Immature natural killer cell (primary cell): ENCODE measurements around the gene GRIK2. TPM values are rescaled to one million over a fixed set of nuclear protein-coding genes. Genes with fewer than 3 reads are reported as not detected.

ENCODE experiments used
- DNase-seq, 3 donors: peaks; one replicate each; pipeline ENCODE4 v3.0.0; 2022; ENCODE audit warnings: mixed read lengths in 1 of 3
- H3K27ac Mint-ChIP-seq, 6 donors: one replicate each; pipeline ENCODE4 v1.8.0; 2020; ENCODE audit warnings: mixed read lengths in 6 of 6, mild to moderate bottlenecking in 5 of 6, inconsistent platforms in 4 of 6, moderate library complexity in 3 of 6
- H3K27me3 Mint-ChIP-seq, 3 donors: one replicate each; pipeline ENCODE4 v1.8.0; 2020 to 2021; ENCODE audit warnings: low read depth in 3 of 3, mild to moderate bottlenecking in 3 of 3, mixed read lengths in 3 of 3, moderate library complexity in 3 of 3, inconsistent platforms in 1 of 3
- H3K36me3 Mint-ChIP-seq, 3 donors: one replicate each; pipeline ENCODE4 v1.8.0; 2020; ENCODE audit warnings: mixed read lengths in 3 of 3, inconsistent platforms in 2 of 3, mild to moderate bottlenecking in 2 of 3
- H3K4me1 Mint-ChIP-seq, 2 donors: one replicate each; pipeline ENCODE4 v1.8.0; 2020; ENCODE audit warnings: inconsistent platforms in 2 of 2, mild to moderate bottlenecking in 2 of 2, mixed read lengths in 2 of 2, moderate library complexity in 1 of 2
- H3K4me3 Mint-ChIP-seq, 5 donors: one replicate each; pipeline ENCODE4 v1.8.0; 2020; ENCODE audit warnings: mild to moderate bottlenecking in 5 of 5, mixed read lengths in 5 of 5, inconsistent platforms in 3 of 5, moderate library complexity in 3 of 5
- H3K9me3 Mint-ChIP-seq, 6 donors: one replicate each; pipeline ENCODE4 v1.8.0; 2020; ENCODE audit warnings: mild to moderate bottlenecking in 6 of 6, mixed read lengths in 6 of 6, inconsistent platforms in 4 of 6, moderate library complexity in 3 of 6
- polyA plus RNA-seq, 3 donors: library from polyadenylated mRNA; unstranded; fragments of 300-500 nt; fragmentation: Illumina TruSeq; gene quantifications; one replicate each; pipeline ENCODE4 v1.2.3, GENCODE V29; 2021

GRIK2 gene
- polyA plus RNA-seq, 3 donors from 2014 or later, result not detected

DNA sequence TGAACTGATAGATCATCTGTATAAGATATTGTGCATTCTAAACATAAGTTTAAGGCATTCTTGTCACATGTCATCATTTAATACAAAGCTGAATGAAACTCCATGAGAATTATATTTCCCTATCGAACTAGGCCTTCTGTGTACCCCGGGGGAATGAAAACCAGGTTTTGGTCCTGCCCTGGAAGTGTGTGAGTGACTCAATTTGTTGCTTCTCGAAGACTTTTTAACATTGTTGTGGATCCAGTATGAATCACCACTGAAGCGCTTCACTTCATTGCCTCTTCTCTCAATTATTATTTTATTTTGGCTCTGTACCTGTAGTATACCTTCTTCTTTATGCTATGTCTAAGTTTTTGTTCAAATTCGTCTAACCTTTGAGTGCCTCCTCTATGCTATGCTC lies 150.8 kb downstream of the GRIK2 start:
- Mint-ChIP-seq H3K9me3 (peaks cover 2 to 49% (median 15%) of the 10 kb centered on the region in 6 donors), H3K27ac (no peak overlapping the region), H3K36me3 (no peaks in the 10 kb centered on the region), H3K27me3 (peaks cover 0 to 1% (median 0%) of the 10 kb centered on the region in 3 donors), H3K4me3 (no peak overlapping the region), H3K4me1 (no peaks in the 10 kb centered on the region)
- DNase-seq, result no peak

DNA sequence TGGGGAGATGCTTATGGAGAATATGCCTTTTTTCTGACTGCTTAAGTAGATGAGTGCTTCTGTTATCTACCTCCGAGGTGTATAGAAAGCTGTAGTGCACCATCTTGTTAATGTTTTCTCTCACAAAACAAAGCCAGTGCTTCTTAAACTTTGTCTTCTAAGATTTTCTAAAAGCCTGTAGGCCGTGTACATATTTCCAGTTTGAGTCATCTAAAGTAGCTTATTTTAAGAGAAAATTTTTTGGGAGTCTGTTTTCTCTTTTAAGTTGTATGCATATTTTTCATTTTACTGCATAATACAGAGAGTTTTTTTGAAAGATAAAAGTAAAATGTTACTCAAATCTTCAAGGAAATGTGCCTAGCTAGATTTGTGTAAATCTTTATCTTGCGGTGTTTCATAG lies 151.7 kb downstream of the GRIK2 start:
- Mint-ChIP-seq H3K4me1 (no peaks in the 10 kb centered on the region), H3K36me3 (no peaks in the 10 kb centered on the region), H3K27me3 (peaks cover 0 to 1% (median 0%) of the 10 kb centered on the region in 3 donors), H3K27ac (no peak overlapping the region), H3K4me3 (no peak overlapping the region), H3K9me3 (peaks cover 2 to 47% (median 15%) of the 10 kb centered on the region in 6 donors)
- no peak for DNase-seq

DNA sequence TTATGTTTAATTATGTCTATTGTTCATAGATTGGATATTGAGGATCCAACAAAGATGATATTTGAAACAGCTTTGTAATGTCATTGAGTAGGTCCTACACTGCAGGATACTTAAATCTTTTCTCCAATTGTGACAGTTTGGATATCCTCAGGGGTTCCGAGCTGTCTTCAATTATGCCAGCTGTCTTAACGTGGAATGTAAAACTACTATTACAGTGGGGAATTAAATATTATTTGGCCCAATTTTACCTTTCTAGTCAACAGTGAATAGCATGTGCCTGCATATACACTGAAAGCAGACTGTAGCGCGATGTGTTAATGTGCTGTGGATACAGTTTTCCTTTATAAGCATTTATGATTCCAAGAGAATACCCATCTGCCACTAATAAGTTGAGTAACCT lies 156.9 kb downstream of the GRIK2 start:
- no peak for DNase-seq
- H3K27me3 Mint-ChIP-seq, result peaks cover 0 to 1% (median 0%) of the 10 kb centered on the region in 3 donors
- no peak overlapping the region for H3K27ac Mint-ChIP-seq
- no peaks in the 10 kb centered on the region for H3K36me3 Mint-ChIP-seq
- H3K4me1 Mint-ChIP-seq, result no peaks in the 10 kb centered on the region
- peaks cover 2 to 39% (median 14%) of the 10 kb centered on the region in 6 donors for H3K9me3 Mint-ChIP-seq
- no peak overlapping the region for H3K4me3 Mint-ChIP-seq

DNA sequence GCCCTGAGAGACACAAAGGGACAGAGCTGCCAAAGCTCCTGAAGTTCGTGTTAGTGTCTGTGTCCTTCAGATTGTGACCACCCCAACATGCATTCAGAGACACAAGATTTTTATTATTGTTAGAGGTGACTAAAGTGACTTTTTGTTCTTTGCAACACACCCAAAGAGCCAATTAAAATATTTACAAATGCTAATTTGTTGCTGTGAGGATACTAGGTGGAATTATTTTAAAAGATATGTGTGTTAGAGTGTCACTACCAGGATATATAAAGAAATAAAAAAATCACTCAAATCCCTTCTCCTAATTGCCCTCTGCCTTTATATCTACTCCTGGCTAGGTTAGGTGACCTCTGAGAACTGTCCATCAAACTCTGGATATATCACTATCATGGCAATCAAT lies 160.7 kb downstream of the GRIK2 start:
- no peak for DNase-seq
- Mint-ChIP-seq H3K4me1 (no peaks in the 10 kb centered on the region), H3K27me3 (no peaks in the 10 kb centered on the region), H3K4me3 (no peak overlapping the region), H3K27ac (no peak overlapping the region), H3K36me3 (no peaks in the 10 kb centered on the region), H3K9me3 (peaks cover 4 to 37% (median 17%) of the 10 kb centered on the region in 6 donors)

DNA sequence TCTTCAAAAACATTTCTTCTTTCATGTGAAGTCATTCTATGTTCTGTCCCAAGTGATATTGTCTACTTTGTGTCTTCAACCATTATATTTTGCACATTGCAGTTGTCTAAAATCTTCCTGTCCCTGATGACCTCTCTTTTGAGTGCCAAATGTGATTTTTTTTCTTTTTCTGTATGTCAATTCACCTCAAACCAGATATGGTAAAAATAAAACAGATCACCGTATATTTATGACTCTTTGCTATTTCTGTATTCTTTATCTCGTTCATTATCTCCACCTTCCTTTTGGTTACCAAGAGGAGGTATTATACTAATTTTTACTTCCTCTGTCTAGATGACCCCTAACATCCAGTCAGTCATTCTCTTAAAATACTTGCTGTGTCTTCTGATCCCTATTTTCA lies 165.2 kb downstream of the GRIK2 start:
- Mint-ChIP-seq H3K36me3 (no peaks in the 10 kb centered on the region), H3K27me3 (no peaks in the 10 kb centered on the region), H3K4me3 (no peak overlapping the region), H3K9me3 (peaks cover 0 to 29% (median 21%) of the 10 kb centered on the region in 6 donors), H3K4me1 (no peaks in the 10 kb centered on the region), H3K27ac (no peak overlapping the region)
- no peak for DNase-seq

DNA sequence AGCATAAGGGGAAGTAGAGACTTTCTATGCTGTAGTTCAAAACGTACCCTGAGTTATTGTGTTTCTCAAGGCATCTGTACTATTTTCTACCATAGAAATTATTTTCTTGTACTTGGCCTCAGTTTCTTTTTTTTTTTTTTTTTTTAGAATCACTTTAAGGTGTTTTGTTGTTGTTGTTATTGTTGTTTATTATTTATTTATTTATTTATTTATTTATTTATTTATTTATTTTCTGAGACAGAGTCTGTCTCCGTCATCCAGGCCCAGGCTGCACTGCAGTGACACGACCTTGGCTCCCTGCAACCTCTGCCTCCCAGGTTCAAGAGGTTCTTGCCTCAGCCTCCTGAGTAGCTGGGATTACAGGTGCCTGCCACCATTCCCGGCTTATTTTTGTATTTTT lies 179.1 kb downstream of the GRIK2 start:
- Mint-ChIP-seq H3K4me3 (no peak overlapping the region), H3K4me1 (no peaks in the 10 kb centered on the region), H3K27me3 (peaks cover 0 to 3% (median 0%) of the 10 kb centered on the region in 3 donors), H3K36me3 (peaks cover 0 to 4% (median 0%) of the 10 kb centered on the region in 3 donors), H3K9me3 (peaks cover 0 to 22% (median 4%) of the 10 kb centered on the region in 6 donors), H3K27ac (no peak overlapping the region)
- no peak for DNase-seq

DNA sequence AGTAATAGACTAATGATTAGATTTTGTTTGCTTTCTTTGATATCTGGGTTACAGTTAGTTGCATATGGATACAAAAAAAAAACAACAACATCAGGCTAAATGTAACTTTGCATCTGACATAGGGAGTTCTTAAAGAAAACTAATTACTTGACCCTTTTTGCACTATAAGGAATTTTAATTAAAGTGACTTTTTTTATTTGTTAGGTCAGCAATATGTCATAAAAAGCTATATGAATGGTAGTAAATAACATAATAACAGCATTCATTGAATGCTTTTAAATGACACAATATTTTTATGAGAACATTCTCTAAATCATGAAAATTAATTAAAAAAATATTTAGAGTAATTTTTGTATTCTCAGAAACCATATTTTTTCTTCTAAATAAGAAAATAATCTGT lies 183.6 kb downstream of the GRIK2 start:
- H3K36me3 Mint-ChIP-seq, result peaks cover 0 to 4% (median 0%) of the 10 kb centered on the region in 3 donors
- peaks cover 0 to 3% (median 0%) of the 10 kb centered on the region in 3 donors for H3K27me3 Mint-ChIP-seq
- DNase-seq, result no peak
- no peak overlapping the region for H3K27ac Mint-ChIP-seq
- H3K4me3 Mint-ChIP-seq, result no peak overlapping the region
- peaks cover 3 to 31% (median 12%) of the 10 kb centered on the region in 6 donors for H3K9me3 Mint-ChIP-seq
- H3K4me1 Mint-ChIP-seq, result no peaks in the 10 kb centered on the region

DNA sequence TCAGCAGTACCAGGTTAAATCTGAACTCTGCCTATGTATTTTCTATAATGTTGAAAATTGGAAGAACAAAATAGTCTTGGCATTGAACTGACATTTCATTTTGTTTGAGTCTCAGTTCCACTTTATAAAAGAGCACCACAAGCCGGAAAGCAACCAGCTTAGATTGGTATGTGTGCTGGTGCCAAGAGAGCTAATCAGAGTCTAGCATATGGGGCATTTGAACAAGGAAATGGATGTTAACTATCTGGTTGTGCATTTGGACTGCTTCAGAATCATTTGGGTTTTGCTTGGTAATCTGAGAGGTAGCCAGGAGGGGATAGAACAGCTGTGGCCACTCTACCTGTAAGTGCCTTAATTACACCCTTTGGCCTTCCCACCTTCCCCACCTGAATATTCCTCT lies 184.8 kb downstream of the GRIK2 start:
- no peak overlapping the region for H3K27ac Mint-ChIP-seq
- peaks cover 3 to 25% (median 16%) of the 10 kb centered on the region in 6 donors for H3K9me3 Mint-ChIP-seq
- DNase-seq, result no peak
- H3K4me3 Mint-ChIP-seq, result no peak overlapping the region
- peaks cover 0 to 4% (median 0%) of the 10 kb centered on the region in 3 donors for H3K36me3 Mint-ChIP-seq
- H3K4me1 Mint-ChIP-seq, result no peaks in the 10 kb centered on the region
- H3K27me3 Mint-ChIP-seq, result peaks cover 0 to 3% (median 0%) of the 10 kb centered on the region in 3 donors

DNA sequence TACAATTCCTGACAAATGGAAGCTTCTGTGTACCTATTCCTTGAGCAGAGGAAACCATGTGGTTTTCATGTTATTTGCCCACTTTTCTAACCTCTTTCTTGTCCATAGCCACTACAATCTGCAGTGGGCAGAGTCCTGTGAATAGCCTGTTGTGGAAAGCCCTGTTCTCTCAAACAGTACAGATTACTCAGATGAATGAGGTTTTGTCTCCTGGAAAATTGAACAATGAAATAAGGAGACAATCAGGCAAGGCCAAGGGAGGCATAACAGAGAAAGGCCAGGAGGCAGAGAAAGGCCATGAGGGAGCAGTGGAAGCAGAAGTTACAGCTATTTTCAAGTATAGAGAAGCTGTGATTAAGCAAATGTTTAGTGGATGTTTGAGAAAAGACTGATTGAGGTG lies 189.3 kb downstream of the GRIK2 start:
- Mint-ChIP-seq H3K27ac (no peak overlapping the region), H3K4me3 (no peak overlapping the region), H3K27me3 (peaks cover 0 to 1% (median 0%) of the 10 kb centered on the region in 3 donors), H3K9me3 (peaks cover 5 to 27% (median 23%) of the 10 kb centered on the region in 6 donors), H3K4me1 (no peaks in the 10 kb centered on the region), H3K36me3 (peaks cover 0 to 4% (median 0%) of the 10 kb centered on the region in 3 donors)
- no peak for DNase-seq

DNA sequence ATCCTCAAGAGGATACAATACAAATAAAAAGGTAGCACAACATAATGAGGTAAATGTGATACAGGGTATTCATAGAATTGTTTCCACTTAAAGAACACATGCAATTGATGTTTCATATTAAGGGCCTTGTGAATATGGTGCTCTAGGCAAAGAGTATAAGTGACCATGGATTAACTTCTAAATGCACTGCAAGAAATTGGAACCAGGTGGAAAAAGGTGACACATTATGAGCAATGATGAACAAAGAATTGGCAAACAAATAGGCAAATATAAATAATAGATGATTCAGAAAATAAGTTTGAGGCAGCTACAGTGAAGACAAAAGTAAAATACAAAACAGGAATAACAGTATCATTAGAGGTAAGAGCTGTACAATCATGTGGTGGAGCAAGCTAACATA lies 192.0 kb downstream of the GRIK2 start:
- peaks cover 0 to 4% (median 0%) of the 10 kb centered on the region in 3 donors for H3K36me3 Mint-ChIP-seq
- no peak for DNase-seq
- H3K4me3 Mint-ChIP-seq, result no peak overlapping the region
- H3K9me3 Mint-ChIP-seq, result peaks cover 7 to 27% (median 13%) of the 10 kb centered on the region in 6 donors
- no peaks in the 10 kb centered on the region for H3K4me1 Mint-ChIP-seq
- H3K27ac Mint-ChIP-seq, result no peak overlapping the region
- H3K27me3 Mint-ChIP-seq, result no peaks in the 10 kb centered on the region

DNA sequence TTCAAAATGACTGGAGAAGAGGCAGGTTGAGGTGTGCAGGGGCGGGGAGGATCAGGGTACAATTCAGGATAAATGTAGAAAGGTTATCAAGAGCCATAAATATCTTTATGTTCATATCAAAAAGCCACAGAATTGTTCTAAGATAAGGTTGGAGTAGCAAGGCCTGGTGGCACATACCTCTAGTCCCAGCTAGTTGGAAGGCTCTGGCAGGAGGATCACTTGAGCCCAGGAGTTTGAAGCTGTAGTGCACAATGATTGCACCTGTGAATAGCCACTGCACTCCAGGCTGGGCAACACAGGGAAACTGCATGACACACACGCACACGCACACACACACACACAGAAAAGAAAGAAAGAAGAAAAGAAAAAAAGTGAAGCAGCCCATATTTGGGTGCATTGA lies 194.8 kb downstream of the GRIK2 start:
- Mint-ChIP-seq H3K27ac (no peak overlapping the region), H3K9me3 (peaks cover 0 to 29% (median 10%) of the 10 kb centered on the region in 6 donors), H3K27me3 (no peaks in the 10 kb centered on the region), H3K4me3 (no peak overlapping the region), H3K36me3 (no peaks in the 10 kb centered on the region), H3K4me1 (no peaks in the 10 kb centered on the region)
- no peak for DNase-seq

DNA sequence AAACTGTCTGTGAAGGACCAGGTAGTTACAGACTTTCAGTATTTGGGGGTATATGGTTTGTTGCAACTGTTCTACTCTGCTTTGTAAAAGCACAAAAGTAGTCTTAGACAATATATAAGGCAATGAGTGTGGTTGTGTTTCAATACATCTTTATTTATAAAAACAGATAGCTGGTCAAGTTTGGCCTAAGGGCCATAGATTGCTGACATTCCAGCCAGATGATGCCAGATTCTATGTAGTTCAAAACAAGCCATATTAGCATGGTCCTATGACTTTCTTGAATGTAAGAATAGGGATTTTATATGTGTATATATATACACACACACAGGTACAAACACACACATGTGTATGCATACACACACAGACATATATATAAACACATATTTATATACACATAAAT lies 201.8 kb downstream of the GRIK2 start:
- Mint-ChIP-seq H3K4me1 (no peaks in the 10 kb centered on the region), H3K9me3 (peaks cover 3 to 19% (median 10%) of the 10 kb centered on the region in 6 donors), H3K27me3 (peaks cover 0 to 1% (median 0%) of the 10 kb centered on the region in 3 donors), H3K36me3 (no peaks in the 10 kb centered on the region), H3K4me3 (no peak overlapping the region), H3K27ac (no peak overlapping the region)
- no peak for DNase-seq

DNA sequence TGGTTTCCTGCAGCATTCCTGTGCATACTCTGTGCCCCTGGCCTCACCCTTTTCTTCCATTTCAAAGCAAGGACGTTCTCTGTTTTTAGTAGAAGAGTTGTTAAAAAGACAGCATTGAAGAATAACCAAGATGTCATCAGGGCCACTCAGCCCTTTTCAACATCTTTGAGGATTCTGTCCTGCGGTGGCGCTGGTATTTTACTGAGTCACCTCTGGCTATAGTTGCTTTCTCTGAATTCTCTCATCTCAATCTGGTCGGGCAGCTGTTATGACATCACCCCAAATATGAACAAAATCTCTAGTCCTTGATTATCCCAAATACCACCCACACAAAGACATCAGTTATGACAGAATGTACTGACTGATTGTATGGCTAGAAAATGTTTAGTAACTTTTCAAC lies 204.2 kb downstream of the GRIK2 start:
- Mint-ChIP-seq H3K36me3 (no peaks in the 10 kb centered on the region), H3K9me3 (peaks cover 4 to 32% (median 21%) of the 10 kb centered on the region in 6 donors), H3K4me3 (no peak overlapping the region), H3K4me1 (no peaks in the 10 kb centered on the region), H3K27me3 (peaks cover 0 to 4% (median 0%) of the 10 kb centered on the region in 3 donors), H3K27ac (no peak overlapping the region)
- no peak for DNase-seq

DNA sequence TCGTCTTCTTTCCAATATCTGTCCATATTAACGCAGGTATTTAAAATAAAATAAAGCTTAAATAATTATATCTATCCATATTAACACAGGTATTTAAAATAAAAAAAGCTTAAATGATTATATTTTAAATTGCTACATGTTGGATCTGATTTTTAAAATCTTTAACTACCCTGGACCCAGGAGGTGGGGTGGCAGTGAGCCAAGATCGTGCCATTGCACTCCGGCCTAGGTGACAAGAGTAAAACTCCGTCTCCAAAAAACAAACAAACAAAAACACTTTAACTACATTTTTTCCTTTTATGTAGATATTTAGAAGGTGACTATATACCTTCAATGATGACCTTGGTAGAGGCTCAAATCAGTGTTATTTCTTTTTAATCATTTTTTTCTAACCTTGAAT lies 211.9 kb downstream of the GRIK2 start:
- peaks cover 3 to 39% (median 20%) of the 10 kb centered on the region in 6 donors for H3K9me3 Mint-ChIP-seq
- no peaks in the 10 kb centered on the region for H3K4me1 Mint-ChIP-seq
- H3K27ac Mint-ChIP-seq, result no peak overlapping the region
- no peak overlapping the region for H3K4me3 Mint-ChIP-seq
- H3K27me3 Mint-ChIP-seq, result peaks cover 0 to 5% (median 0%) of the 10 kb centered on the region in 3 donors
- no peaks in the 10 kb centered on the region for H3K36me3 Mint-ChIP-seq
- DNase-seq, result no peak

DNA sequence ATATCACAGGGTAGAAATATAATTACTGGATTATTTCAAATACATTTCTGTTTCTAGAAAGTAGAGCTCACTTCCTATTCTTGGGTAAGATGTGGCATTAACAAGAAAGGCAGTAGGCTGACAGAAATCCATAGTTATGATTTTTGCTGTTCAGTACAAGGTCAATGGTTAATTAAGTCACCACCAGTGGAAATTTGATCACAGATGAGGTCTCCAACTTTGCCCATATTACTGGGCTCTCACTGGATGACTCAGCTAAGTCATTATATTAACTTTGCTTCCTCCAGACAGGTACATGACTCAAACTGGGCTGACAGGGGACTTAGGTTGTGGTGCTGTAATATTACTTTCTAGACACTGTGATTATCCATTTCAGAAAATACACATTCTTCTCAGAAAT lies 212.4 kb downstream of the GRIK2 start:
- H3K27ac Mint-ChIP-seq, result no peak overlapping the region
- peaks cover 3 to 35% (median 20%) of the 10 kb centered on the region in 6 donors for H3K9me3 Mint-ChIP-seq
- no peak for DNase-seq
- no peak overlapping the region for H3K4me3 Mint-ChIP-seq
- H3K4me1 Mint-ChIP-seq, result no peaks in the 10 kb centered on the region
- no peaks in the 10 kb centered on the region for H3K36me3 Mint-ChIP-seq
- peaks cover 0 to 3% (median 0%) of the 10 kb centered on the region in 3 donors for H3K27me3 Mint-ChIP-seq
